SK-N-MC (cell line): ENCODE measurements around the gene GRB2.
A peak's percentile ranks its signal among the peaks of the same experiment; 100 is the strongest.

Experiments used
- DNase-seq: peaks from one replicate; pipeline ENCODE4 v3.0.0-alpha.2; 2011; ENCODE audit warnings: low read depth, low spot score
- H3K27ac ChIP-seq: fragments of 200-600 bp; sonication (generic); 2 replicates; pipeline ENCODE4 v1.5.1; 2016; ENCODE audit warnings: mixed run types
- H3K36me3 ChIP-seq: fragments of 200-600 bp; sonication (generic); 2 replicates; pipeline ENCODE4 v1.6.1; 2017; ENCODE audit warnings: antibody characterized with exemption, low read length, mixed read lengths; ENCODE audit not compliant: insufficient read depth
- H3K4me3 ChIP-seq: fragments of 200-600 bp; sonication (generic); 2 replicates; pipeline ENCODE4 v1.5.1; 2016
- H3K9ac ChIP-seq: fragments of 200-600 bp; sonication (generic); 2 replicates; pipeline ENCODE4 v1.8.0; 2017; ENCODE audit warnings: mixed run types, mixed read lengths; ENCODE audit not compliant: insufficient read length
- H3K9me3 ChIP-seq: fragments of 200-600 bp; sonication (generic); 2 replicates; pipeline ENCODE4 v1.6.1; 2017; ENCODE audit warnings: low read depth, mild to moderate bottlenecking, antibody characterized with exemption, low read length, moderate library complexity, mixed read lengths
- EZH2 ChIP-seq: fragments of 200-600 bp; sonication (generic); IDR thresholded peaks from one replicate; pipeline ENCODE4 v1.6.1; 2017; ENCODE audit warnings: antibody characterized with exemption
- FOXP2 ChIP-seq: optimal IDR thresholded peaks from 2 replicates; pipeline ENCODE3; 2011; ENCODE audit warnings: mild to moderate bottlenecking, moderate library complexity; ENCODE audit not compliant: insufficient read depth; ENCODE audit errors: extremely low read length, control extremely low read depth
- POLR2AphosphoS5 ChIP-seq: IDR thresholded peaks from 2 replicates; pipeline ENCODE4 v1.6.1; 2012; ENCODE audit warnings: mild to moderate bottlenecking, low read depth, low read length, borderline replicate concordance

GRB2 gene

GRCh38 chr17:75367312-75367711 lies 38.2 kb downstream of the GRB2 start:
- Histone ChIP-seq H3K4me3 (no peak overlapping the region), H3K9me3 (no peaks in the 10 kb centered on the region), H3K36me3 (no peaks in the 10 kb centered on the region), H3K27ac (no peak overlapping the region), H3K9ac (no peak overlapping the region)
- TF ChIP-seq EZH2: no peak
- TF ChIP-seq FOXP2: no peak
- no peak for TF ChIP-seq POLR2AphosphoS5
- DNase-seq: no peak

DNA sequence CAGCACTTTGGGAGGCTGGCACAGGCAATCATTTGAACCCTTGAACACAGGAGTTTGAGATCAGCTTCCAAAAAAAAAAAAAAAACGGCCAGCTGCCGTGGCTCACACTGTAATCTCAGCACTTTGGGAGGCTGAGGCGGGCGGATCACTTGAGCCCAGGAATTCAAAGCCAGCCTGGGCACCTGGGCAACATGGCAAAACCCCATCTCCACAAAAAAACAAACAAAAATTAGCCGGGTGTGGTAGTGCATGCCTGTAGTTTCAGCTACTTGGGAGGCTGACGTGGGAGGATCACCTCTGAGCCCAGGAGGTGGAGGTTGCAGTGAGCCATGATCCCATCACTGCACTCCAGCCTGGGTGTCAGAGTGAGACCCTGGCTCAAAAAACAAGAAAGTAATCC lies 39.0 kb downstream of the GRB2 start:
- no peak for TF ChIP-seq POLR2AphosphoS5
- TF ChIP-seq EZH2: no peak
- Histone ChIP-seq H3K4me3 (no peak overlapping the region), H3K9me3 (no peaks in the 10 kb centered on the region), H3K9ac (no peak overlapping the region), H3K36me3 (no peaks in the 10 kb centered on the region), H3K27ac (no peak overlapping the region)
- DNase-seq: no peak

GRCh38 chr17:75365931-75366275 lies 39.6 kb downstream of the GRB2 start:
- Histone ChIP-seq H3K27ac (no peak overlapping the region), H3K36me3 (no peaks in the 10 kb centered on the region), H3K9me3 (no peaks in the 10 kb centered on the region), H3K9ac (no peak overlapping the region), H3K4me3 (no peak overlapping the region)
- DNase-seq: no peak
- no peak for TF ChIP-seq POLR2AphosphoS5
- TF ChIP-seq FOXP2: no peak
- TF ChIP-seq EZH2: no peak

DNA sequence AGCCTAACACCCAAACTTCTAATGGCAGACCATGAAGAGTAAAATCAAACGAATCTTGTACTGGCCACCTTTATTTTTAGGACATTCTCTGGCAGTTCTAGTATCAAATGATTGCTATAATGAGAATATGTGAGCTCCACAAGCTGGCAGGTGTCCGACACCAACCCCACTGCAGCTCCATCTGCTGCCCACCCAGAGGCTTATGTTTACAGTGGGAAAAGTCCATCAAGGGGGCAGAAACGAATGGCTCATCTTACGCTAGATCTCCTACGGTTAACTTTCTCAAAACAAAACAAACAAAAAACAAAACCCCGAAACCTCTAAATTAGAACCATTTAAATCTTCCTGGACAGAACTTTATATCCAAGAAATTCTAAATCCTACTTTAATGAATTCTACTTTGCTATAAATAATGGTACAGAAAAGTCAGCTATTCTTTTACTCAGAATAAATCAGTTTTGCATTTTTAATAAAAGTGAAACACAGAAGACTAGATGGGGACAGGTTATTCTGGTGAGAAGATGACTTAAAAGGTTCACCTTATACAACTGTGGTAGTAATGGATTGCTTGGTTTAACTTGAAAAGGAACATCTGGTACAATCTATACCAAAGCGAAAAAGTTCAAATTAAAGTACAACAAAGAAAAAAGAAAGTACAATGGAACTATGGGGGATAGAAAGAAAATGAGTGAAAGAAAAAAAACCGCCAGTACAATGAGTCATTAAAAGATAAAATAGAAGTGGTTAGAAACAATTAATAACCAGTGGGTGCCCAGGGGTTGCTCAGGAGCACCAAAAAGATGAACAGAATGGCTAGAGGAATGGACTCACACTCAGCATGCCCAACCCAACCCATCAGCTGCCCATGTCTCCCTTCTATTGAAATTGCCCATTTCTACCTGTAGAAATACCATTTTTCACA lies 40.2 kb downstream of the GRB2 start:
- no peak overlapping the region for H3K9ac ChIP-seq
- no peak for TF ChIP-seq FOXP2
- no peak for TF ChIP-seq EZH2
- no peak for TF ChIP-seq POLR2AphosphoS5
- no peak overlapping the region for H3K4me3 ChIP-seq
- H3K27ac ChIP-seq: no peak overlapping the region
- no peaks in the 10 kb centered on the region for H3K36me3 ChIP-seq
- H3K9me3 ChIP-seq: no peaks in the 10 kb centered on the region
- no peak for DNase-seq

DNA sequence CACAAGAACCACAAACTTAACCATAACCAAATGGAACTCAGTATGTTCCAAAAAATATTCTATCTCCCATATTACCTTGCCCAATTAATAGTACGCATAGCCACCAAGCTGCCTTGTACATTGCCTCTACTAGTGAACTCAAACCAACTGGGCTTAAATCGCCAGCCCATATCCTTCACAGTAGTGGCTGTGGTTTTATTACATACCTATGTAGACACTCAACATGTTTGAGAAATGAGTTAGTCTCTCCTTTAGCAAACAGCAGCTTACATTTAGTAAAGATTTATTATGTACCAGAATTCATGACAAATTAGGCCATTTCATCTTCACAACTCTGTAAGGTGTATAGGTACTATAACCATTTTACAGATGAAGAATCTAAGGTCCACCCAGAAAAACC lies 41.4 kb downstream of the GRB2 start:
- no peaks in the 10 kb centered on the region for H3K36me3 ChIP-seq
- DNase-seq: no peak
- no peaks in the 10 kb centered on the region for H3K9me3 ChIP-seq
- H3K4me3 ChIP-seq: no peak overlapping the region
- no peak overlapping the region for H3K27ac ChIP-seq
- TF ChIP-seq POLR2AphosphoS5 (no peak), FOXP2 (no peak)
- H3K9ac ChIP-seq: no peak overlapping the region

DNA sequence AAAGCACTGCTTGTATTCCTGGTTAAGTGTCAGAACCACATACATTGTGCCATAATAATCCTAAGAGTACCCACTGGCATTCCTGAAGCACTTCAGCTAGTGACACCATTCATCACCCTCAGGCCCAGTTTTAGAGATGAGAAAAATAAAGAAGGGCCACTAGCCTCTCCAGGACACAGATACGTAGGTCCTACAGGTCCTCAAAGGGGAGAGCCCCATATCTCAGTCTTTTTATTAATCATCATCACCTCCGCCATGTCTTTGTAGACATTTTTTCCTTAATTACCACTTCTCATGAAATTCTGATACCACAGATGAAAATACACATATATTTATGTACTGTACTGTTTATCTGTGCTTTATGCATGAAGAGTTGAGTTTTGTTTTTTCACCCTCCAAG lies 43.5 kb downstream of the GRB2 start:
- H3K9ac ChIP-seq: no peak overlapping the region
- H3K36me3 ChIP-seq: no peaks in the 10 kb centered on the region
- H3K27ac ChIP-seq: 0 out of 2 replicates have a peak overlapping the region, but pooled peaks have one; percentile 32
- no peak overlapping the region for H3K4me3 ChIP-seq
- no peak for DNase-seq
- H3K9me3 ChIP-seq: no peaks in the 10 kb centered on the region
- TF ChIP-seq EZH2 (no peak), POLR2AphosphoS5 (no peak), FOXP2 (no peak)

GRCh38 chr17:75361344-75361743 lies 44.1 kb downstream of the GRB2 start:
- TF ChIP-seq FOXP2: no peak
- no peak for TF ChIP-seq POLR2AphosphoS5
- TF ChIP-seq EZH2: no peak
- Histone ChIP-seq H3K9ac (no peak overlapping the region), H3K4me3 (no peak overlapping the region), H3K36me3 (no peaks in the 10 kb centered on the region), H3K27ac (0 out of 2 replicates have a peak overlapping the region, but pooled peaks have one; percentile 3), H3K9me3 (no peaks in the 10 kb centered on the region)
- no peak for DNase-seq

- no peaks in the 10 kb centered on the region for H3K36me3 ChIP-seq
- no peak for DNase-seq
- no peak overlapping the region for H3K9ac ChIP-seq
- H3K4me3 ChIP-seq: no peak overlapping the region
- no peak overlapping the region for H3K27ac ChIP-seq
- no peaks in the 10 kb centered on the region for H3K9me3 ChIP-seq
- TF ChIP-seq FOXP2: no peak
- TF ChIP-seq EZH2: no peak
- no peak for TF ChIP-seq POLR2AphosphoS5
Measured at GRCh38 chr17:75356260-75356937, 49.1 kb downstream of the GRB2 start.

GRCh38 chr17:75353176-75353575 lies 52.3 kb downstream of the GRB2 start:
- Histone ChIP-seq H3K9ac (no peak overlapping the region), H3K4me3 (no peak overlapping the region), H3K27ac (no peak overlapping the region), H3K36me3 (no peaks in the 10 kb centered on the region), H3K9me3 (no peaks in the 10 kb centered on the region)
- no peak for DNase-seq
- no peak for TF ChIP-seq EZH2
- no peak for TF ChIP-seq FOXP2
- TF ChIP-seq POLR2AphosphoS5: no peak
